ENCODE measurements around the gene LRRIQ1.
"Not testable (repeated sequence)": the region's sequence is repeated elsewhere in the genome, so short reads cannot be mapped to it uniquely, and the experiment has no call there.

LRRIQ1 gene, protein sequence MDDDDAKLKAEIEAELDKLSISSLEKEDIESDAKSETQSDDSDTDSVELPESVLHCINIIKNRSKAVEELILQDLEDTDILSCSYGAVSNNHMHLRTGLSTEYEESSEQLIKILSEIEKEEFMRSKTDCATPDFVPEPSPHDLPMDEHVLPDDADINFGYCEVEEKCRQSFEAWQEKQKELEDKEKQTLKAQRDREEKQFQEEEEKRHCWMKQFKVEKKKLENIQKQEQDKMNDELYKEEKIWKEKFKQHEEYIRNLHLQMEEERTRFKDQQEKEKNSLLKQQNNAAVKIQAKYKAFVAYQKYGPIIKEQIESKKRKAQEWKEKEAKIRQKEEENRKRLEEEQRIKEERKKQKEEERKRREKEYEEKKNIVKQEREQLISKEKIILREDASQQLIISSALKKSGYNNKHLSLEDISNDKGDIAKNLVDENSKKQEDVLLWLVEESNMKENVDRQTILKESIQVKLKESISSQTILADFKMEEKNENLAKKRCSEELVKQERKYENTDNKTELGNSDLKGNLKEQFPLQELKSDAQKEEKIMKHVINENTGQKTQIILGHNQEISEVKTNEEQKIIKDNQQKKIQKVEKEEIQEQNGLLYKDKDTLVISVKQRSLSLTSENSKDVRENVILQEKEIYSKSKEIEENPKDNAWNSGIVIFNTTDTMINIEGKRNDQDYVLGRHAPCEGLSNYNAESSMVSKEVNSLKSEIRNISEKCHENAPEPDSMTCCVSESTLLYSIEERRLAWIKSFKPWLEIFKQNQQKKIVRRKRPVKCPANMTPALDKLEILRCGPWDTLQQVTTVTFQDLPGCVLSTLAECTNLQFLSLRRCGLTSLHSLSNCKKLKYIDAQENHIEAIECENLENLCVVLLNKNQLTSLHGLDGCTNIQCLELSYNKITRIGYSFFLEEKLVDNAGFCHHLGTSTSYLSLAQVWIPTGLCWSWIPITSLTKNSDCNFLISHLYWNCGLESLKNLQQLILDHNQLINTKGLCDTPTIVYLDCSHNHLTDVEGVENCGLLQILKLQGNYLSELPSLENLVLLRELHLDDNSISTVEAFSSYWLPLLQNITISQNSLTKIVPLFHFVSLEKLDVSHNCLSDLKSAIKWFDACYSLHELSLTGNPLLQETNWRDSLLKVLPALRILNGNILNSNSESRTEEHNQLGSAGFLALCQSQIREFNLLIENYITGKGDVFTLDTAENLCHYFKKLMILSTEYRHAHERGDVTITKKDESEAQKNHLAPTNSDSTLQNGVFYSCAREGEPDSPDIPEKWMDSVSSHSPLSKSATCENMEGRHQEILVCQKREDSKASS (N-terminal part only)

DNA sequence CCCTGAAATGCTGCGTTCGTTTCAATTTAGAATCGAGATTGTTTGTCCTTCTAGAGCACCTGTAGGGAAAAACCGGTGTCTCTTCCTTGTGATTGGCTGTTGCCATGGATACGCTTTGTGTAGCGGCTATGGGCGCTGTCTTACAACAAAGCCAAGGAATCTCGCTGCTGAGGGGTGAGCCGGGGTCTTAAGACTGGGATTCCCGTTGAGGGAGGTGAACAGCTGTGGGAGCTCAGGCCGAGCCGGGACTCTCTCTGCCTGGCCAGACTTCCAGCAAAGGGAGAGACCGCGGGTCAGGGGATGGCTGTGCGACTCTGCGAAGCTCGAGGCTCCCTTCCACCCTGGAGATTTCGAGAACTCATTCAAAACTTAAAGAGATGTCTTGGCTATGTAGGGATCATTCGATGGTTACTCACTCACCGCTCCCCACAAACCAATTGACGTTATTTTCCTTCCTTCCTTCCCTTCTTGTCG lies at the start of gene LRRIQ1, which contains the start of gene TSPAN19:
LRRIQ1 (plus strand) TSS at position 118 of the 474 bp plus-strand sequence. CDS start 1,826 bp downstream, outside the sequence.
TSPAN19 (minus strand) TSS at position 44 of the 474 bp plus-strand sequence. CDS start 6,331 bp downstream, outside the sequence.
- DNase-seq (ENCODE audit: low read depth in 4 of 4, low spot score in 1 of 4), result peak in 1 of 4 experiments; percentile 27

GRCh38 chr12:84986586-84986985 lies 49.6 kb upstream of the LRRIQ1 start:
- DNase-seq (ENCODE audit: low read depth in 4 of 4, low spot score in 1 of 4), result no peak

DNA sequence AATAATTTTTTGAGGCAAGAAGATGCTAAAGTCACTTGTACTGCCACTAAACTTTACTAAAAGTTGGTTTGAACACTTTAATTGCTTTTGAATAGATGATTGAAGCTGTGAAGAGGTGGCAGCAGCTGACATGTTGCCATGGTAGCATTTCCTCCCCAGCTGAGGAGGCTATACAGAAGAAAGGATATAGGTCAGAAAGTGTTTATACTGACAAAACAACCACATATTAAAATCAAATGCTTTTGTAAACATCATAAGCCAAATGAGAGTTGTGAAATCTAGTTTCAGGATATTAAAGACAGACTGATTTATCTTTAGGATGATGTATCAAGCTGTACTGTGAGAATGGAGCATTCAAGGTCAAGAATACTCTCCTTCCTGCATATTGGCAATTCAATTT lies 41.7 kb upstream of the LRRIQ1 start:
- DNase-seq (ENCODE audit: low read depth in 4 of 4, low spot score in 1 of 4), result no peak

GRCh38 chr12:84995641-84996040 lies 40.5 kb upstream of the LRRIQ1 start:
- no peak for DNase-seq (ENCODE audit: low read depth in 4 of 4, low spot score in 1 of 4)

GRCh38 chr12:84996759-84997158 lies 39.4 kb upstream of the LRRIQ1 start:
- no peak for DNase-seq (ENCODE audit: low read depth in 4 of 4, low spot score in 1 of 4)

GRCh38 chr12:84998341-84998740 lies 37.8 kb upstream of the LRRIQ1 start:
- no peak for DNase-seq (ENCODE audit: low read depth in 4 of 4, low spot score in 1 of 4)

GRCh38 chr12:85000729-85001128 lies 35.4 kb upstream of the LRRIQ1 start:
- DNase-seq (ENCODE audit: low read depth in 4 of 4, low spot score in 1 of 4), result no peak

DNA sequence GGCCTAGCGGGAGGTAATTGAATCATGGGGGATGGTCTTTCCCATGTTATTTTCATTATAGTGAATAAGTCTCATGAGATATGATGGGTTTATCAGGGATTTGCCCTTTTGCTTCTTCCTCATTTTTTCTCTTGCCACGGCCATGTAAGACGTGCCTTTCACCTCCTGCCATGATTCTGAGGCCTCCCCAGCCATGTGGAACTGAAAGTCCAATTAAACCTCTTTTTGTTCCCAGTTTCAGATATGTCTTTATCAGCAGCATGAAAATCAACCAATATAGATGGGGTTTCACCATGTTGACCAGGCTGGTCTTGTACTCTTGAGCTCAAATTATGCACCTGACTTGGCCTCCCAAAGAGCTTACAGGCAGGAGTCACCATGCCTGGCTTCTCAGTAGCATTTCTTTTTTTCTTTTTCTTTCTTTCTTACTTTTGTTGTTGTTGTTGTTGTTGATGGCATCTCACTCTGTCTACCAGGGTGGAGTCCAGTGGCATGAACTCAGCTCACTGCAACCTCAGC lies 33.3 kb upstream of the LRRIQ1 start:
- no peak for DNase-seq (ENCODE audit: low read depth in 4 of 4, low spot score in 1 of 4)

- no peak for DNase-seq (ENCODE audit: low read depth in 4 of 4, low spot score in 1 of 4)
These were observed 31.9 kb upstream of the LRRIQ1 start for GRCh38 chr12:85004204-85004603.

DNA sequence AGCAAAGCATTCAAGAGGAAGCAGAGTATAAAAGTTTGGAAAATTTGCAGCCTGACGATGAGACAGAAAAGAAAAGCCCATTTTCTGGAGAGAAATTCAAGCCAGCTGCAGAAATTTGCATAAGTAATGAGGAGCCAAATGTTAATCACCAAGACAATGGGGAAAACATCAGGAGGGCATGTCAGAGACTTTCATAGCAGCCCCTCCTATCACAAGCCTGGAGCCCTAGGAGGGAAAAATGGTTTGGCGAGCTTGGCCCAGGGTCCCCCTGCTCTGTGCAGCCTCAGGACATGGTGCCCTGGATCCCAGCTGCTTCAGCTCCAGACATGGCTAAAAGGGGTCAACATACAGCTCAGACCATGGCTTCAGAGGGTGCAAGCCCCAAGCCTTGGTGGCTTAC lies 31.1 kb upstream of the LRRIQ1 start:
- not testable (repeated sequence) for DNase-seq (ENCODE audit: low read depth in 4 of 4, low spot score in 1 of 4)

GRCh38 chr12:85005615-85006014 lies 30.5 kb upstream of the LRRIQ1 start:
- DNase-seq (ENCODE audit: low read depth in 4 of 4, low spot score in 1 of 4), result no peak

GRCh38 chr12:85006206-85006605 lies 29.9 kb upstream of the LRRIQ1 start:
- no peak for DNase-seq (ENCODE audit: low read depth in 4 of 4, low spot score in 1 of 4)

- DNase-seq (ENCODE audit: low read depth in 4 of 4, low spot score in 1 of 4), result no peak
These were observed 28.3 kb upstream of the LRRIQ1 start for GRCh38 chr12:85007836-85008235.

GRCh38 chr12:85016413-85016812 lies 19.7 kb upstream of the LRRIQ1 start:
- DNase-seq (ENCODE audit: low read depth in 4 of 4, low spot score in 1 of 4), result no peak

DNA sequence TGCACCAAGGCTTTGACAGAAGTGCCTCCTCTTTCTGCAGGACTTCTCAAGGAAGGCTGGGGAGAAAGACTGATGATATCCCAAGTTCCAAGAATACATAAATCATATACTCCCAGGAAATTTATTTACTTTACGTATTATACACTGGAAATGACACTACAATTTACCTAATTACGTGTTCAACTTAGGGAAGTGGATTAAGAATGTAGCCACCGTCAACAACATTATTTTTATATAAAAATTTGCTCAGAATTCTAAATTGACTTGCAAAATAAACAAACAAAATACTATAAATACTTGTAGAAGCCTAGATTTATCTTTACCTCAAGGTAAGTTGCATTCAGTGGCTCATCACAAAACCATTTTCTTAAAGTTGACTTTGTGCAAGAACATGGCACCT lies 19.0 kb upstream of the LRRIQ1 start:
- no peak for DNase-seq (ENCODE audit: low read depth in 4 of 4, low spot score in 1 of 4)

DNA sequence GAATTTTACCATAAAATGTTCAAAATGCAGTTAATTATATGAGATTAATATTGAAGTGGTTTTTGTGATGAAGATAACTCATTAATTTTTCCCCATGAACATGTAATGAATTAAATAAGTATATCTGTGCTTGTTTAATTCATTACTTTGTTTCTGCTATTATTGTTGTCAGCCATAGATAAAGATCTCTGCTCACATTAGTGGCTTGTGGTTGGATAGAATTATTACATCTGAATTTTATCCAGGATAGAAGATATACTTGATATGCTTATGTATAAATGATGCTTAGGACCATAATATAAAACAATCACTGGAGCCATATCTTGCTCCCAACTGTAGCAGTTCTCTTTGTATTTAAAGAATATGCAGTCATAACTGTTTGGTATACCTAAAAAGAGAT lies 18.5 kb upstream of the LRRIQ1 start:
- DNase-seq (ENCODE audit: low read depth in 4 of 4, low spot score in 1 of 4), result no peak

GRCh38 chr12:85018098-85018497 lies 18.1 kb upstream of the LRRIQ1 start:
- no peak for DNase-seq (ENCODE audit: low read depth in 4 of 4, low spot score in 1 of 4)

DNA sequence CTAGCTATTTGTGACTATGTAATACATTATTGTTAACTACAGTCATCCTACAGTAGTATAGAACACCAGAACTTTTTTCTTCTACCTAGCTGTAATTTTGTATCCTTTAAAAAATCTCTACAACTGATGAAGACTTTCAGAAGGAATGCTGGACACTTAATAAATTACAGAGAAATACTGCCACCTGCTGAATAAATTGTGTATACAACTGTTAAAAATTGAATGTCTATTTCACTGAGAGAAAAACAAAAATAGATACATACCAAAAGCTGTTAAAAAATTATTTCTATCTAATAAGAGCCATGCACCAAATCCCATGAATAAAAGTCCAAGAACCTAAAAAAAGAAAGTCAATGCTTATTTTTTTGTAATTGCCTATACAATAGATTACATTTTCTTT lies 6.7 kb upstream of the LRRIQ1 start:
- no peak for DNase-seq (ENCODE audit: low read depth in 4 of 4, low spot score in 1 of 4)

- DNase-seq (ENCODE audit: low read depth in 4 of 4, low spot score in 1 of 4), result no peak
These were observed 582 bp downstream of the LRRIQ1 start for GRCh38 chr12:85036733-85037132.

DNA sequence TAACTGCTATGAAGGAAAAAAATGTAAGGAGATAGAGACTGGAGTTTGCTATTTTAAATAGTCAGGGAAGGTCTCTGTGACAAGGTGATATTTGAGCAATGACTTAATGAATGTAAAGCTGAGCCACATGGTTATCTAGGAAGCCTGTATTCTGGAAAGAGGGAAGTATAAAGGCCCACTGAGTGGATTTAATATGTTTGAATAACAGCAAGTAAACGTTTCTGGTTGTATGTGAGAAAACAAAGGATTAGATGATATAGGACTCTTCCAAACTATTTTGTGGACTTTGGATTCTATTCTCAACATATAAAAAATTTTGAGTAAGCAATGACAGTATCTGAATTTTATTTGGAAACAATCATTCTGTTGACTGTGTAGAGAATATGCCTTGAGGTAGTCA lies 5.2 kb downstream of the LRRIQ1 start:
- no peak for DNase-seq (ENCODE audit: low read depth in 4 of 4, low spot score in 1 of 4)

GRCh38 chr12:85043829-85044228 lies 7.7 kb downstream of the LRRIQ1 start:
- DNase-seq (ENCODE audit: low read depth in 4 of 4, low spot score in 1 of 4), result no peak

Data from stimulated activated CD4-positive, alpha-beta T cell treated with anti-CD3 and anti-CD28 coated beads, Interleukin-1b, Interleukin-23, amount 100 ng/mL, for 24 hours (primary cell).